HepG2 (cell line): ENCODE data around the gene PSMD8. TPM values are rescaled to one million over a fixed set of nuclear protein-coding genes. Genes with fewer than 3 reads are reported as not detected.

Experiments used
- ERF ChIP-seq: IDR thresholded peaks from 2 replicates; pipeline ENCODE4 v1.6.1; 2018; ENCODE audit warnings: missing biosample characterization, missing genetic modification reagents
- JUND ChIP-seq: sonication (generic); formaldehyde crosslinking; IDR thresholded peaks from 2 replicates; pipeline ENCODE4 v1.8.0; 2022; ENCODE audit warnings: mild to moderate bottlenecking, missing genetic modification reagents
- NPAS2 ChIP-seq: sonication (generic); formaldehyde crosslinking; IDR thresholded peaks from 2 replicates; pipeline ENCODE4 v1.8.0; 2022; ENCODE audit warnings: mild to moderate bottlenecking, missing genetic modification reagents, borderline replicate concordance
- PAX8 ChIP-seq: sonication (generic); formaldehyde crosslinking; IDR thresholded peaks from 2 replicates; pipeline ENCODE4 v1.8.0; 2022; ENCODE audit warnings: mild to moderate bottlenecking, missing genetic modification reagents, borderline replicate concordance
- POGZ ChIP-seq: sonication (generic); formaldehyde crosslinking; IDR thresholded peaks from 2 replicates; pipeline ENCODE4 v1.4.0; 2020; ENCODE audit warnings: mild to moderate bottlenecking, missing genetic modification reagents
- PRDM15 ChIP-seq: sonication (generic); formaldehyde crosslinking; IDR thresholded peaks from 2 replicates; pipeline ENCODE4 v1.4.0; 2020; ENCODE audit warnings: missing genetic modification reagents
- TIGD3 ChIP-seq: sonication (generic); formaldehyde crosslinking; IDR thresholded peaks from 2 replicates; pipeline ENCODE4 v1.5.1; 2020; ENCODE audit warnings: mild to moderate bottlenecking, missing genetic modification reagents, borderline replicate concordance
- ZBTB40 ChIP-seq, 2 experiments: fragments of 450-650 bp in 1 of 2; sonication (generic) in 1 of 2; formaldehyde crosslinking in 1 of 2; IDR thresholded peaks; 2 replicates each; pipeline versions ENCODE4 v1.6.1 to v1.8.0; 2016 to 2022; ENCODE audit warnings: antibody characterized with exemption in 1 of 2, mild to moderate bottlenecking in 1 of 2, missing genetic modification reagents in 1 of 2
- ZNF260 ChIP-seq: sonication (generic); formaldehyde crosslinking; IDR thresholded peaks from 2 replicates; pipeline ENCODE4 v1.4.0; 2020; ENCODE audit warnings: missing genetic modification reagents, low read depth, mild to moderate bottlenecking, borderline replicate concordance
- polyA plus RNA-seq, 8 experiments: library from polyadenylated mRNA; depleted of rRNA in 3 of 8; stranded (reverse) in 7 of 8; unstranded in 1 of 8; fragments of >200 nt; fragmentation: Illumina TruSeq in 4 of 8; extraction: Trizol in 4 of 8; gene quantifications; 2 replicates each; pipeline versions ENCODE4 v1.2.1 to v1.2.3, GENCODE V29; 2011 to 2016; ENCODE audit warnings: low read depth in 4 of 8, missing spikeins in 1 of 8, mixed read lengths in 1 of 8; ENCODE audit not compliant: insufficient read depth in 1 of 8
- total RNA-seq, 5 experiments: library from RNA; depleted of rRNA; stranded (reverse); fragments of >200 nt; fragmentation: Illumina TruSeq; extraction: Trizol; gene quantifications; 2 replicates each; pipeline ENCODE4 v1.2.3, GENCODE V29; 2016; ENCODE audit warnings: low read depth in 1 of 5

PSMD8 gene
- total and polyA plus RNA-seq, 2 of the 13 experiments (the other 11 are each of a cell fraction or from before 2014, with no cell fraction given) = 162 to 296 TPM

GRCh38 chr19:38336638-38337359, 37.6 kb upstream of the PSMD8 start (continued):
- TF ChIP-seq ERF (CRISPR knock-in tag) (peak; percentile 53; the same call in 1 of the 2 replicates), TIGD3 (no peak), POGZ (CRISPR knock-in tag) (no peak; the same call in 1 of the 2 replicates), ZBTB40 (IDR thresholded peaks at IDR 0.05) (no peak), ZBTB40 (CRISPR knock-in tag; IDR thresholded peaks at IDR 0.05) (no peak), NPAS2 (CRISPR knock-in tag) (no peak), ZNF260 (CRISPR knock-in tag) (no peak), PAX8 (CRISPR knock-in tag) (no peak), JUND (no peak), PRDM15 (CRISPR knock-in tag) (no peak)
